Colon (tissue), 2 donors: ENCODE results near the gene COG1.

ENCODE experiments used
- FAIRE-seq: peaks from 2 replicates; lab custom pipeline; 2012; peaks lifted over from hg19 to GRCh38; lab: Jason Lieb, UNC
- donor health status: control.
- donor health status: control.

COG1 gene

DNA sequence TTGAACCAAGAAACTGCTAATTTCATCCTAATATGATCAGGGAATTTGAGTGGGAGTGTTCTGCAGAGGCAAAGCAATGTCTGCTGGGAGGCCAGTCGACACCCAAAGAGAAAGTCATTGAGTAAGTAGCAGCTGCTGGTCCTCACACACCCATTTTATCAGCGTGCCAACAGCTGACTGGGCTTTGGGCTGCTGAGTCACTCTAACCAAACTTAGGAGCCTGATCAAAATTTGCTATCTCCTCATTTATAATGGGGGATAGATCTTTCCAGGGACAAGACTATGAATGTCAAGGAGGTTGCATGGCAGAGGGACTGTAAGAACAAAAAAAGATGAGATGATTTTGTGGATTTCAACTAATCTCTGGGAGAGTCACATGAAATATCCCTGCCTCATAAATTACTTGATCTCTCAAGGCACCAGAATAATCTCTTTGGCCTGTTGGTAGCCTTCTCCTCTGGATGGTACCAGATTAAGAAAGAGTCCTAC, 35.9 kb downstream of the COG1 start:
- no peak for FAIRE-seq

DNA sequence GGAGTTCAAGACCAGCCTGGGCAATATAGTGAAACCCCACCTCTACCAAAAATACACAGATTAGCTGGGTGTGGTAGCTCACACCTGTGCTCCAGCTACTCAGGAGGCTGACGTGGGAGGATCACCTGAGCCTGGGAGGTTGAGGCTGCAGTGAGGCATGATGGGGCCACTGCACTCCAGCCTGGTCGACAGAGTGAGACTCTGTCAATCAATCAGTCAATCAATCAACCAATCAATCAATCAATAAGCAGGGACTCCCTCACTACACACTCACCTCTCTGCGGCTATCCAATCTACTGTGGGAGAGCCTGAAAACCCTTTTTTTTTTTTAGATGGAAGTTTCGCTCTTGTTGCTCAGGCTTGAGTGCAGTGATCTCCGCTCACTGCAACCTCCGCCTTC, 37.2 kb downstream of the COG1 start:
- no peak for FAIRE-seq

DNA sequence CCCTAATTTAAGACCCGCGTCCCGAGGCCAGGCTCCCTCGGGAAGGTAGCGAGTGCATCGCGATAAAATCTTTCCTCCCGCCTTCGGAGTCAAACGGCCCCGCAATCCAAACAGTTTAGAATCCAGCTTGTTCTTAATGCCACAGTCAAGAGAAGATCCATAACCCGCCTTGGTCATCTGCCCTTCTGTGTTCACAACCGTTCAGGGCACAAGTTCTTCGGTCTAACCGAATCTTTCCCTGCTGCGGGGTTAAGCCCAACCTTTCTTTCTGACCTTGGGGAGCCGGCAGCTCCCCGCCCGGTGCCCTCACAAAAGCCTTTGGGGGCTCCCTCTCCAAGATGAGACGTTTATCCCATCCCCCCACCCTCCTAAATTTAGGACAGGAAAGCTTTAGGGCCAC, 38.5 kb downstream of the COG1 start:
- FAIRE-seq: no peak

DNA sequence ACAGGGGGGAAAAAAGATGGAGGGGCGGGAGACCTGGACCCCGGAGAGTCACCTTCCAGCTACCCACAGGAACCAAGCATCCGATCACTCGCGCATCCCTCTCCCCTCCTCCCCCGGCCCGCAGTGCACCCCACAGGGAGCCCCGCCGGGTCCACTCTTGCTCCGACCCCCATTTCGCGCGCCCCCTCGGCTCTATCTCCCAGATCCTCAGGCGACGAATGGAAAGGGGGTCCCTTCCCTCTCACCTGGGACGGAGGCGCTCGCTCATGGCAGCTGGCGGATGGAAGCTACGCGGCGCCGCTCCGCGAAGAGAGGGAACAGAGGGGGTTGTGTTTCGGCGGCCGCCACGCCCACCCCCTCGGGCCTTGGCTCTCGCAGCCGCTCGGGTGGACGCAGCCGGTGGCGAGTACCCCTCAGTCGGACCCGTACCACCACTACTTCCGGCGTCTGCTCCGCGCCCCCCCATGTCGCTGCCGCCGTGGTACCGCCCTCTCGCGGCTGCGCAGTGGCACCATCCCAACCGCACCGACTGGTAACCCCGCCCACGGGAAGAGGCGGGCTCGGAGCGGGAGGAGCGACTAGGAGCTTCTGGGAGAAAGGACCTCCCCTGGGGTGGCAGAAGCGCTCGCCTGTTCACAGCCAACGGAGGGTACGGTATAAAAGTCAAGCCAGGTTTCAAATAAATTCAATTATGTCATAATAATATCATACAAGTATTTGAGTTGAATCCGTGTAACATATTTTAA, 39.2 kb downstream of the COG1 start:
- FAIRE-seq: no peak

DNA sequence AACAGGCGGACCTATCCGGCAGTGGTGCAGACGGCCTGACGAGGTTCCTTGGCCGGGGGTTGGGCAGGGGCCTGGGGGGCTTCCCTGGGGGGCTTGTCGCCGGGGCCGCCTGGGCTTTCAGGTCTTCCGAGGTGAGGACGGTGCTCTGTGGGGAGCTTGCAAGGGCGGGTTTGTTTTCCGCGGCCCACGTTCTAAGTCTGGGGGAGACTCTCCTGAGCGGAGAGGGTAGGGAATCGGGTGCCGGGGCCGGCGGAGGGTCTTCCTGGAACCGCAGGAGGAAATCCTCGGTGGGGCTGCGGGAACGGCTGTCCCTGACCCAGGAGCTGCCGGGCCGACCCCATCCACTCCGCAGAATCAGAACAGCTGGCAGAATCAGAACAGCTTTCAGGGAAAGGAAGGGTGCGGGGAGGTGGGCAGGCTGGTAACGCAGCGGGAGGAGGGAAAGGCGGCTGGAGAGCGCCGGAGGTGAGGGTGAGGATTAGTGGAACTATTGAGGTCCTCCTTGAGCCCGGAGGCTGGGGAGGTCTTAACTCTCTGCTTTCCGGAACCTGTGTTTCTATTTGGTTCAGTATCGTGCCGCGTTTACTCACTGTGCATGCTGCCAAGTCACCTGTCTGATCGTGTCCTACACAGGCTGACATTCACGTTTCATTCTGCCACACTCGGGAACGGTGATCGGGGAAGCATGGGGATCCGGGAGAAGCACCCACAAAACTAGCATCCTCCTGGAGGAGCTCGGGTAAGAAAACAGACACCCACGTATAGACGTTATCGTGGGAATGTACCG, 39.9 kb downstream of the COG1 start:
- no peak for FAIRE-seq

DNA sequence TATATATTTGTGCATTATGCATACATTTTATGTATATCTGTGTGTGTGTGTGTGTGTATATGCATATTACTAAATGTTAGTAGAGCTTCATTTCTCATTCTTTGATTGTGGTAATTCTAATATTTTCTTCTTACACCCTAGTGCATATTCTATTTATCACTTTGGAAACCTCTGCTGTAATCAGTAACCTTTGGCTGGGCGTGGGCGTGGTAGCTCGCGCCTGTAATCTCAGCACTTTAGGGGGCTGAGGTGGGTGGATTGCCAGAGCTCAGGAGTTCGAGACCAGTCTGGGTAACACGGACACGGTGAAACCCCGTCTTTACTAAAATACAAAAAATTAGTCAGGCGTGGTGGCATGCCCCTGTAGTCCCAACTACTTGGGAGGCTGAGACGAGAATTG, 41.9 kb downstream of the COG1 start:
- FAIRE-seq: no peak

DNA sequence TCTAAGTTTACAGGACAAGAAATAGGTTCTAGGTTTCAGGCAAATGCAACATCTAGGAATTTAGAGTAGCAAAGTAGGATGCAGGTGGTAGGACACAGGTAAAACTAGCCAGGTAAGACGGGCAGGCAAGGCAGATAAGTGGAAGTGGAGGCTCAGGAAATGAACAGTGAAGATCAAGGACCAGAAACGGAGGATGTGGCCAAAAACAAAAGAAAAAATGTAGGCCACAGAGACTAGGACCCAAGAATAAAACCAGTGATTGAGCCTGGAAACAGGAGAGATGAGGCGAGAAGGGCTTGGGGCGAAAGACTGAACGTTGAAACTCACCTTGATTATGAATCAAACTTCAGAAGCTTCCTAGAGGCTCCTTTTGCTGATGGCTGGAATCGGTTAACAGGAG, 44.9 kb downstream of the COG1 start:
- FAIRE-seq: no peak

DNA sequence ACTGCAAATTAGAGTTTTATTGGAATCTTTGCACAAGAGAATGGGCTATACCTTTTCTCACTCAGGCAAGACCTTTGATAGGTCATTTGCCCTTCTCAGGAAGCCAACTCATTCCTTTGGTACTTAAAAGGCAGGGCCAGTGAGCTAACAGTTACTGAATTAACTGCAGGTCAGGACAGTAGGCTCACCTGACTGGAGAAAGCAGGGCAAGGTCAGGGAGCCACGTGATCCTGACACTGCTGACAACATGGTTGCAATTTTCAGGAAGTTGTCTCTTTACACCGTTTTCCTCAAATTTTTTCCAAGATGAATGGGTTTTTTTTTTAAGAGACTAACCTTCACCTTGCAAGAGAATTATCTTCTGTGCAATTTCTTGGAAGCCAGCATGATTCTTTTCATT, 47.7 kb downstream of the COG1 start:
- no peak for FAIRE-seq

DNA sequence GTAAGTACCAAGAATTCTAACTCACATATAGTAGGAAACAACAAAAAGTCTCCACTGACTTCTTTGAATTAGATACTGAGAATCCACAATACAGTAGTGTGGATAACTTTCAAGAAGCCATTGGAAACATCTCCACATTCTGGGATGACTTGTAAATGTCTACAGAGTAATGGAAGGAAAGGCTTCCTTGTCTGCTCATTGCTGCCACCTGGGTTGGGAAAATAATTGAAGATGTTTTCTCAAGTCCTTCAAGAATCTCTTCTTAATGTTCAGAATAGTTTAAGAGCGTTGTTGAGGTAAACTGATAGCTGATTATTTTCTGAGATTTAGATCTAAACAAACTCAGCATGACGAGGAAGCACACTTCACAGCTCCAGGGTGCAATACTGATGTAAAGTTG, 54.9 kb downstream of the COG1 start:
- FAIRE-seq: no peak

DNA sequence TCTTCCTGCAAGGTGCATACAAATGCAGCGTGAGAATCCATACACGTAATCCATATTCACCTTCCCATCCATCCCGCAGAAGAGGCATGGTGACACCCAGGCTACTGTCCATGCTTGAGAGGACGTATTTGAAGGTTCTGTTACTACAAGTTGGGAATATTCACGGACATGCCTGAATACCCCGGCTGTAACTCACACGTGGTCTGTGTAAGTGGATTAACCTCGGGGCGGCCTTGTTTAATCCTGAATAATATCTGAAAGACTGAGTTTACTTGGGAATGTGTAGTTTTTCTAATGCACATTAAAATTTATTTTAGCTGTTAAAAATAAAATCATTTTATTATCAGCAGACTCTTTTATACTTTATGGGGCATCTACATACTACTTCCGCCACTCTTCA, 55.7 kb downstream of the COG1 start:
- FAIRE-seq: no peak

DNA sequence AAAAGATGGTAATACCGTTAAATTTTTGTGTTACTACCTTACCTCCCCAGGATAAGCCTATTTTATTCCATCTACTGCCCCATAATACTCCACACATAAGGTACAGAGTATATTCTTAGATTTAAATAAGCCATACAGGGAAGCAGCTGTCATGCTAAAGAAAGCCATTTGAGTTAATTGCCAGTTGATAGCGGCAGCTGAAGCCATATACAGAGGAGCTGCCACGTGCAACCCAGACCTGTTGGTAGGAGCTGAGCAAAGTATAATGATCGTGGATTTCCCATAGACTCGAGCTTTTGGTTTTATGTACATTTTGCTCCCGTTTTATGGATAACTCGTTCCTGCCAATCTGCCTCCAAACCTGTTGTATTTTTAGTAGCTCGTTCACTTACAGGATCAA, 56.8 kb downstream of the COG1 start:
- FAIRE-seq: no peak

DNA sequence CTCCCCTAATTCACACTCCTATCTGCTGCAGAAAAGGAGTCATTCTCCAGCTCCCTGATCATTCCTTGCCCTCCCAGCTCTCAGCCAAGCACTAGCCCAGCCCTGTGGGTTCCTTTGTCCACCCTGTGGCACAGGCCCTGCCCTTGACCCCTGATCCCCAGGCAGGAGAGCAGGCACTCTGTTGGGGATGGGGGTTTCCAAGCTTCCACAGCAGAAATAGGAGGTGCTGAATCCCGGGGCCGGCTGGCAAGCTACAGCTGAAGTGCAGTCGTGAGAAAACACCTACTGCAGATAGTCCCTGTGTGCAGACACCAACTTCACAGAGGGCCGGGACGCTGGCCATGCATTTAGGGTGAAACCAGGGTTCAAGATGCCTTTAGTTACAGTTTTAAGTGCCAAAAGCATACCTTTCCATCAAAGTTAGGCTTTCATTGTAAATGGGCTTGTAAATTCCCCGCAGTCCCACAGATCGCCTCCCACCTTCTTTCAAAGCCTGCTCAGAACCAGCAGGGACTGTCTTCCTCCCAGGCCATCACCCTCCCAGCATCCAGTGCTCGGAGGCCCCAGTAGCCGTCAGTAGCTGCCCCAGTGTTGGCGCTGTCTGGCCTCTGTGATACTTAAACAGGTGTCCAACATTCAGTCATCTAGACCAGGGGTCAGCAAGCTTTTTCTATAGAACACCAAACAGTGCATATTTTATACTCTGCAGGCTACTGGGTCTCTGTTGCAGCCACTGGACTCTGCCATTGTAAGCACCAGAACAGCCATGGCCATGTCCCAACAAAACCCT, 58.2 kb downstream of the COG1 start:
- FAIRE-seq: no peak

DNA sequence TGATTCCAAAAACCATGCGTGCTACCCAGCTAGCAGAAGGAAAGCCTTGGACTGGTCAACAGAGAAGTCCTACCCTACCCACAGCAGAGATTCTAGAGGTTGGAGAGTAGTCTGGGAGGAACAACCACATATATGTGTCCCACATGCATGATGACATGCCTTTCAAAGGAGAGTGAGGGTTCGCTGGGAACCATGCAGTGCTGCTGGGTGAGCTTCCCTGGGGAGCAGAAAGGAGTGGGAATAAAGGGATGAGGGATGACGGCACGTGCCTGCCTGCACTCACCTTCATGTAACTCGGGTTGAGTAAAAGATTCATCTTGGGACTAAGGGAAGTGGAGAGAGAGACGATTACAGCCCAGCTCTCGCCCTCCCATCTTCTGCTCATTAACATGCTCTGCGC, 59.0 kb downstream of the COG1 start:
- no peak for FAIRE-seq

DNA sequence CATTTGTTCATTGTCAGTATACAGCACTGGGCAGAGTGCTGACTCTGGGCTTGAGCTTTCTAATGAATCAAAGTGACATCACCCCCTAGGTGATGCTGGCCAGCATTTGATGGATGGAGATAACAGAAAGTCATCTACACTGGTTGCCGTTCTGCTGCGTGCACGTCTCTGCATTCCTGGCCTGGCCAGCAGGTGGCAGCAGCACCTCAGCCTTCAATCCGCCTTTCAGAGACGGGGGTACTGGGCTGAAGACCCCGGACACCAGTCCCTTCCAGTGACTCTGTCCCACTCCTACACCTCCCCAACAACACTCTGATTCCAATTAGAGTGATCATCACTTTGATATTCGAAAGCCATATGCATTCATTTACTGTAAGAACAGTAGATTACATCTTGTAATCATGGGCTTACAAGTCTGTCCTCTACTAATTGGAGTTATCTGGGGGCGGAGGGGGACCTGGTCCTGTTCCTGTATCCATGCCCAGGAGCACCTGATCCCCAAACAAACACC, 62.9 kb downstream of the COG1 start:
- FAIRE-seq: no peak

DNA sequence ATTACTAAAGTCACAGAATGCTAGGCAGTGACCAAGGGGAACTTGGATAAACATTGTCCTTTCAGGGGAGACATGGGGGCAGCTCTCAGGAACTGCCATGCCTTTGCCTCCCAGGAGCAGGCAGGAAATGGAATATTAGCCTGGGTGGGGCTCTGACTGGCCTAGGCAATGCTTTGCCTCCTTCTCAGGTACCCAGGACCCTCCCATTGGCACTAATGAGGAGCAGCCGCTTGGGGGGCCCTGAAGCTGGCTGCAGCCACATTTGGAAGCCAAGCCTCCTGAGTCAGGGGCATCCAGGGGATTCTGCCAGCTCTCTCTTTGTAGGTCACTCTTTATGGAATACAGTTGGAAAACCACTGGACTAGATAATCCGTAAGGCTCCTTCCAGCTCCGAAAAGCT, 63.4 kb downstream of the COG1 start:
- no peak for FAIRE-seq

DNA sequence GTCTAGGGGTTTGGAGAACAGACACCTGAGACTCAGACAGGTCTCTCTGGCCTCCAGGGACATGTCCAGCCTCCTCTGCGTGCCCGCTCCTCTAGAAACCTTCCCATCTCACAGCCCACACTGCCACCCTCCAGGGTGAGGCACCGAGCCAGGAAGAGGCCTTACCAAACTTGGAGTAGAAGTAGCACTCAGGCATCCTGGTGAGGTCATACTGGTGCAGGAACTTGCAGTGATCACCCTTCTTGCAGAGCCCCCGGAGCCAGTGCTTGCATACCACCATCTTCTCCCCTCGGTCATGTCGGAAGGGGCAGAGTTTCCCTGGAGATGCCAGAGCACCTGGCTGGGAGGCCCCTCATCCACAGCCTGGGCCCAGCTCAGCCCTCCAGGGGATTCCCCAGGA, 64.7 kb downstream of the COG1 start:
- no peak for FAIRE-seq
